Measurements from ENCODE around the gene TRIP13.

Gene TRIP13

GRCh38 chr5:951940-952596, 59.4 kb downstream of the TRIP13 start:
- Histone ChIP-seq H3K27ac (ENCODE audit: low read depth, low read length, severe bottlenecking) (no peak overlapping the region), H3K4me1 (ENCODE audit: control insufficient read depth, insufficient read depth, low read length, poor library complexity, severe bottlenecking) (peaks cover 15% of the 10 kb centered on the region), H3K9me3 (ENCODE audit: control insufficient read depth, low read length) (peaks cover 10% of the 10 kb centered on the region), H3K4me3 (ENCODE audit: extremely low read depth, insufficient read depth, low read length, poor library complexity, severe bottlenecking) (no peak overlapping the region), H3K36me3 (ENCODE audit: control insufficient read depth, insufficient read depth, low read length) (no peaks in the 10 kb centered on the region)
- 92 to 94% methylated on average over 10 to 14 of the region's 16 CpGs for WGBS, 2 experiments (ENCODE audit: insufficient coverage in 2 of 2)

DNA sequence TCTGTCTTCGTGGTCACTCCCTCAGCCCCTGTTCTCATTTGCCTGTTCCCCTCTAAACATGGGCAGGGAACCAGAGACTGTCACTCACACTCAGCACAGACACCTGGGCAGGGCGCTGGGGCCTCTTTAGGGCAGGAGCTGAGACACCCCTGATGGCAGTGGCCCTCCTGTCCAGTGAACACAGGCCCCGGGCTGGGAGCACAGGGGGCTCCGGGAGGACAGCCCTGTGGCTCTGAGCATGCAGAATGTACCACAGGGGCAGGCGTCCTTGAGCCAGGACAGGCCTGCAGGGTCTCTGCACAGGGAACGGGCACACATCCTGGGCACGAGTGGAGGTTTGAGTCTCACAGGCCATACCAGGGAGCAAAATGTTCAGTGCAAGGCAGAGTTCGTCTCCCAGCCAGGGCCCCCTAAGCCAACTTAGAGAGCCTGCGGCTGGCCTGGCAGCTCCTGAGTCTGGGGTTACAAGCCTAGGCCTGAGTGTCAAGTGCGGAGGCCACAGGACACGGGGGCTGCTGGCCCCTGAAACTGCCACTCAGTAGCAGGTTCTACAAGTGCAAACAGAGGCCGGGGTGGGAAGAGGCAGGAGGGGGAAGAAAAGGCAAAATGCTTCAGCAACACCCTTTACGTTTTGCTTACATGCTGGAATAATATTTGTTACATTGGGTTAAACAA, 60.0 kb downstream of the TRIP13 start:
- Histone ChIP-seq H3K27ac (ENCODE audit: low read depth, low read length, severe bottlenecking) (no peak overlapping the region), H3K36me3 (ENCODE audit: control insufficient read depth, insufficient read depth, low read length) (no peaks in the 10 kb centered on the region), H3K4me1 (ENCODE audit: control insufficient read depth, insufficient read depth, low read length, poor library complexity, severe bottlenecking) (peaks cover 22% of the 10 kb centered on the region), H3K4me3 (ENCODE audit: extremely low read depth, insufficient read depth, low read length, poor library complexity, severe bottlenecking) (no peak overlapping the region), H3K9me3 (ENCODE audit: control insufficient read depth, low read length) (peaks cover 10% of the 10 kb centered on the region)
- 89 to 98% methylated on average over 10 to 11 of the region's 13 CpGs for WGBS, 2 experiments (ENCODE audit: insufficient coverage in 2 of 2)

DNA sequence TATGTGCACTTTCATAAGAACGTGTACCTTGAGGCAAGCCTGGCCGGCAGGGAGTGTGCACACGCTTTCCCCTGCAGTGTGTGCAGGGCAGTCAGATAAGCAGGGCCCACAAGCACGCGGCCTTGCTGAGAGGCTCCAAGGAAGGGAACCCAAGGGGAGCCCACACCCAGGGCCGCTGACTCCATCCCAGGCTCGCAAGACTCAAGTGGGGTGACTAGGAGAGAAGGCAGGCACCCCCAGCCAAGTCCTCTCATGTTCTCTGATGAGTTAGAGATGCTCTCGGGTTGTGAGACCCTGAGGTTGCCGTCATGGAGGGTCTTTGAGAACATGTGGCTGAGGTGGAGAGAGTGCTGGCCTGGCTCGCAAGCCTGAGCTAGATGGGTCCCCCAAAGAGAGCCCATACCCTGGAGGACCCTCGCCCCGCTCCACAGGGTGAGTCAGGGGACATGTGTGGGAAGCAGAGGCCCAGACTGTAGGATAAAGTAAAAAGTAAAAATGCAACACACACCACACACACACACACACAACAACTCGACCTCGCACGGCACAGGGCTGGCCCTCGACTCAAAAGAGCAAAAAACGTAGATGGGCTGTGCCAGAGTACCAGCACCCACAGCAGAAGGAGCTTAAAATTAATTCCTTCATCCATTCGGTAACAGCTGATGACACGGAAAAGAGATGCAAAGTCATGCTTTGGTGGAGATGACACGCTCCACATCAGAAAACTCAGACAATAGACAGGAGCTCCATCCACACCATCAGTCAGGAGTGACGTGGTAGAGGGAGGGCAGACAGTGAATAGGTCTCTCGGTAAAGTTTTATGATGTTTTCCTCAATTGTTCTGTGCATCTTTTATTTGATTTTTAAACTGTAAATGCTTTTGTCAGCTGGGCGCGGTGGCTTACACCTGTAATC, 61.1 kb downstream of the TRIP13 start:
- Histone ChIP-seq H3K9me3 (ENCODE audit: control insufficient read depth, low read length) (peaks cover 10% of the 10 kb centered on the region), H3K4me1 (ENCODE audit: control insufficient read depth, insufficient read depth, low read length, poor library complexity, severe bottlenecking) (peaks cover 31% of the 10 kb centered on the region), H3K27ac (ENCODE audit: low read depth, low read length, severe bottlenecking) (no peak overlapping the region), H3K36me3 (ENCODE audit: control insufficient read depth, insufficient read depth, low read length) (no peaks in the 10 kb centered on the region), H3K4me3 (ENCODE audit: extremely low read depth, insufficient read depth, low read length, poor library complexity, severe bottlenecking) (no peak overlapping the region)
- WGBS, 2 experiments (ENCODE audit: insufficient coverage in 2 of 2) = 92 to 94% methylated on average over 16 to 17 of the region's 24 CpGs

DNA sequence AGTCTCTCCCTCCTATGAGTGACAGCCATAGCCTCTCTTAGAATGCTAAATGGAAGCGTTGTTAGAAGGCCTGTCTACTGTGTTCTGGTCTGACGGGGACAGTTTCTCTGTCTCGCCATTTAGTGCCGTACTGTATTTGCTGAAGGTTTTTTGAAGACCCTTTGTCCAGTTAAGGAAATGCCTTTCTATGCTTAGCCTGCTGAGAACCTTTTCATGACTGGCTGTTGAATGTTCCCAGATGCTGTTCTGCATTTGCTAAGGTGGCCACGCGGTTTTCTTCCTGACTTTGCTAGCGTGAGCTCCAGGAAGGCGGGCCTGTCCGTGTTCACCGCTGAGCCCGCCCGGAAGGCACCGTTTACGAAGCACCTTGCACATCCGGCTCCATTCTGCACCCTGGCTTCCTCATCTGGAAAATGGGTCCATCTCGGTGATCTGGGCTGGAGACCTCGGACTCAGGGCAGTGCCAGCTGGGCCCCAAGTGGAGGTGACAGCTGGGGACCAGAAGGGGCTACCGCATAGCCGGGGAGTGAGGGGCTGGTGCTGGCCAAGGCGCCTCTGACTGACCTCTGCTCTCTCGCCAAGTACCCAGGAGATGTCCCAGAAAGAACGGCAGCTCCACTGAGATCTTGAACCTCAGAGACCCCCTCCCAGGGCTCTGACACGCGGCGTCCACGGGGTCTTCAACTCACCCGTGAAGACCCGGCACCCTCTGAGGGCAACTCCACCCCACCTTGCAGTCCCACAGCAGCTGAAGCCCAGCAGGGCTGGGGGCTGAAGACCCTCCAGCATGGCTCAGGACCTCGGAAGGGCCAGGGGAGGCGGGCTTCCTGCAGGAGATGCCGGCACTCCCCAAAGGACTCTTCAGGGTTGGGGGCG, 63.4 kb downstream of the TRIP13 start:
- H3K27ac ChIP-seq (ENCODE audit: low read depth, low read length, severe bottlenecking) = peak overlapping the region; percentile 95
- 92 to 95% methylated on average over 25 to 30 of the region's 32 CpGs for WGBS, 2 experiments (ENCODE audit: insufficient coverage in 2 of 2)

DNA sequence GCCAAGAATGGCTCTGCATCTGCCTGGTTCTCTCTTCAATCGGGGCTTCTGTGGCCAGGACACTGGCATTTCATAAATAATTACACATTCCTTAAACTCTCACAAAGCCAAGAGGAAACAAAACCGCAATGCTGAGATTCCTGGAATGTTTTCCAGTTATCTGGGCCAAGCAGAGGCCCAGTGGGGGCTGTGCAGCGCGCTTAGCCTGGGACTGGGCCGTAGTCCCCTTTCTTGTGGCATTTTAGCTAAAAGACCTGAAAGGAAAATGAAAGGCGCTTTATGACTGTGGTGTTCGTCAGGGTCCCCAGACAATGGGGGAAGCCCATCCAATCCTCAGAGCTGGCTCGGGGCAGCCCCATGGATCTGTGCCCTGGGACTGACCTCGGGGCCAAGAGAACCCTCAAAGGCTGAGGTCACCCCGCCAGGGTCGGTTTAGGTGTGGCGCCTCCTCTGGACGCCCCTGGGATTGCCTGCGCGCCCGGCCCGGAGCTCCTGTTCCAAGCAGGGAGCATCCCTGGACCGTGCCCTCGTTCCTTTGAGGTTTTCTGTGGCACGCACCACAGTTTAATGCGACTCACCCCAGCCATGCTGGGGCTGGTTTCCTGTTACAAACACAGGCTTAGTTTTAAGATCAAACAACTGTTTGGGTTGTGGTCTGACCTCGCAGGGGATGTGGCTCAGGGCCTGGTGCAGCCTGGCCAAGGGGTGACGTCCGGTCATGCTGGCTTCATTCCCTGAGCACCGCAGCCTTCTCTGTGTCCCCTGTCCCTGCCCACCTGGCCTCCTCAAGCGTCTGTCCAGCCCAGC, 64.5 kb downstream of the TRIP13 start:
- peaks cover 40% of the 10 kb centered on the region for H3K4me1 ChIP-seq (ENCODE audit: control insufficient read depth, insufficient read depth, low read length, poor library complexity, severe bottlenecking)
- H3K4me3 ChIP-seq (ENCODE audit: extremely low read depth, insufficient read depth, low read length, poor library complexity, severe bottlenecking) = no peak overlapping the region
- no peaks in the 10 kb centered on the region for H3K36me3 ChIP-seq (ENCODE audit: control insufficient read depth, insufficient read depth, low read length)
- no peaks in the 10 kb centered on the region for H3K9me3 ChIP-seq (ENCODE audit: control insufficient read depth, low read length)
- 80 to 86% methylated on average over 22 to 25 of the region's 26 CpGs for WGBS, 2 experiments (ENCODE audit: insufficient coverage in 2 of 2)
- peak overlapping the region; percentile 95 for H3K27ac ChIP-seq (ENCODE audit: low read depth, low read length, severe bottlenecking)

More for the DNA sequence above, 63.4 kb downstream of the TRIP13 start:
- no peak overlapping the region for H3K4me3 ChIP-seq (ENCODE audit: extremely low read depth, insufficient read depth, low read length, poor library complexity, severe bottlenecking)
- peaks cover 3% of the 10 kb centered on the region for H3K9me3 ChIP-seq (ENCODE audit: control insufficient read depth, low read length)
- no peaks in the 10 kb centered on the region for H3K36me3 ChIP-seq (ENCODE audit: control insufficient read depth, insufficient read depth, low read length)
- H3K4me1 ChIP-seq (ENCODE audit: control insufficient read depth, insufficient read depth, low read length, poor library complexity, severe bottlenecking) = peaks cover 40% of the 10 kb centered on the region

DNA sequence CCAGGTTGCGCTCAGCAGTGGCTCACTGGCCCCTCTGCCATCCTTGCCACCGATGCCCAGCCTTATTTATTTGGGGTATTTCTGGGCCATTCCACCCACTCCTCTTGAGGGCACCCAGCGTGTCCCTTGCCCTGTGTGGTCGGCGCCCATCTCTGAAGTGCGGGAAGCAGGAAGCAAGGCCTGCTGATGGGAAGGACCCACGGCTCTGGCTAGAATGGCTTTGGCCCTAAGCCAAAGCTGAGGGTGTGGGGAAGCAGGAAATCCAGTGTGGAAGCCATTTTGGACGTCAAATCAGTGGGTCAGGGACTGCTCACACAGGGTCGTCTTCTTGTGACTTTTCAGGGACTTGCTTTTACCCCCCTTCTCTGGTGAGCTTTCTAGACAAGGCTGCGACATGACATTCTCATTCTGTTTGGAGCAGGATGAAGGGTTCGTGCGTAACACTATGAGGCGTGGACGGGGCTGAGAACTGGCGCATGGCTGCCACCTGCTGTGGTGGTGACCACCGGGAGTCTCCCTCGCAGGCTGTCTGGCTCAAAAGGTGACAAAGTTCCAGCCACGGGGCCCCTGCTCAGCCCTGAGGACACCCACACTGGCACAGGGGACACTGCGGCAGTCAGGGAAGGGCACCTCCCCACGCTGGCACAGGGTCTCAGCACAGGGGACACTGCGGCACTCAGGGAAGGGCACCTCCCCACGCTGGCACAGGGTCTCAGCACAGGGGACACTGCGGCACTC, 65.2 kb downstream of the TRIP13 start:
- H3K27ac ChIP-seq (ENCODE audit: low read depth, low read length, severe bottlenecking) = peak overlapping the region; percentile 95
- no peaks in the 10 kb centered on the region for H3K9me3 ChIP-seq (ENCODE audit: control insufficient read depth, low read length)
- peaks cover 40% of the 10 kb centered on the region for H3K4me1 ChIP-seq (ENCODE audit: control insufficient read depth, insufficient read depth, low read length, poor library complexity, severe bottlenecking)
- no peak overlapping the region for H3K4me3 ChIP-seq (ENCODE audit: extremely low read depth, insufficient read depth, low read length, poor library complexity, severe bottlenecking)
- 92 to 94% methylated on average over 21 to 23 of the region's 23 CpGs for WGBS, 2 experiments (ENCODE audit: insufficient coverage in 2 of 2)
- no peaks in the 10 kb centered on the region for H3K36me3 ChIP-seq (ENCODE audit: control insufficient read depth, insufficient read depth, low read length)

DNA sequence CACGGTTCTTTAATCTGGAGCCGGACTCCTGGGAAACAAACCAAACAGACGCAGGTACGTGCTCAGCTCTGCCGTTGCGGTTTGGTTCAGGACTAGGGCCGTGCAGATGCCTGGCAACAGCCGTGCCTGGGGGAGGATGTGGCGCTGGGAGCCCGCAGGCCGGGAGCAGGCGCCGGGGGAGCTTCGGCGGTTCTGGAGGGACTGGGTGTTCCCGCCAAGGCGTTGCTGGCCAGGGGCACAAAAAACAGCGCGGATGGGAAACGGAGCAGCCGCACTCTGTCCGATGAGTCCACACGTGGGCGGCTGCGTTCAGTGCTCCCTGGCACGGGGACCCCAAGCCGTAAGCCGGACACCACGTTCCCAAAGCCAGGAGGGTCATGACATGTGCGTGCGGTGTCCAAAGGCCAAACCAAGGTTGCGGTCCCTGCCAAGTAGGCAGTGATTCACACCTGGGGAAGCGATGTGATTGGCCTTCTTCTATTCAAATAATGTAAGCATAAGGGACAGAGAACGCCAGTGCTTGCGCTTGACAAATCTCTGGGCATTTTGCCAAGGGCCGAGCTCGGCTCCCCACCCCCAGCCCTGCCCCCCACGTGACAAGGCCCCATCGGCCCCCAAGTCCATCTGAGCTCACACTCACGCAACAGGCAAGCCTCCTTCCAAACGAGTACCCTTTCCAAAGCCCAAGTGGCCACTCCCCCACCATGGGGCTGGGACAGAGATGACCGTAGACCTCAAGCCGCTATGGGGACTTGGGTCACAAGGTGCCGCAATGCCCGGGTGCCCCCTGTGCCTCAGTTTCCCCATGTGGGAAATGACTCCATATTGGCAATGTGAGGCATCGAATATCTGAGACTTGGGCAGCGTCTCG, 66.3 kb downstream of the TRIP13 start:
- no peak overlapping the region for H3K4me3 ChIP-seq (ENCODE audit: extremely low read depth, insufficient read depth, low read length, poor library complexity, severe bottlenecking)
- no peaks in the 10 kb centered on the region for H3K36me3 ChIP-seq (ENCODE audit: control insufficient read depth, insufficient read depth, low read length)
- WGBS, 2 experiments (ENCODE audit: insufficient coverage in 2 of 2) = 93 to 95% methylated on average over 44 to 45 of the region's 48 CpGs
- H3K9me3 ChIP-seq (ENCODE audit: control insufficient read depth, low read length) = no peaks in the 10 kb centered on the region
- peaks cover 49% of the 10 kb centered on the region for H3K4me1 ChIP-seq (ENCODE audit: control insufficient read depth, insufficient read depth, low read length, poor library complexity, severe bottlenecking)
- H3K27ac ChIP-seq (ENCODE audit: low read depth, low read length, severe bottlenecking) = no peak overlapping the region

GRCh38 chr5:959581-960531, 67.2 kb downstream of the TRIP13 start:
- no peak overlapping the region for H3K27ac ChIP-seq (ENCODE audit: low read depth, low read length, severe bottlenecking)
- no peak overlapping the region for H3K4me3 ChIP-seq (ENCODE audit: extremely low read depth, insufficient read depth, low read length, poor library complexity, severe bottlenecking)
- 92 to 97% methylated on average over 23 to 33 of the region's 47 CpGs for WGBS, 2 experiments (ENCODE audit: insufficient coverage in 2 of 2)
- H3K4me1 ChIP-seq (ENCODE audit: control insufficient read depth, insufficient read depth, low read length, poor library complexity, severe bottlenecking) = peaks cover 55% of the 10 kb centered on the region
- no peaks in the 10 kb centered on the region for H3K9me3 ChIP-seq (ENCODE audit: control insufficient read depth, low read length)
- H3K36me3 ChIP-seq (ENCODE audit: control insufficient read depth, insufficient read depth, low read length) = no peaks in the 10 kb centered on the region
